ENCODE results near the gene CCDC179.

DNA sequence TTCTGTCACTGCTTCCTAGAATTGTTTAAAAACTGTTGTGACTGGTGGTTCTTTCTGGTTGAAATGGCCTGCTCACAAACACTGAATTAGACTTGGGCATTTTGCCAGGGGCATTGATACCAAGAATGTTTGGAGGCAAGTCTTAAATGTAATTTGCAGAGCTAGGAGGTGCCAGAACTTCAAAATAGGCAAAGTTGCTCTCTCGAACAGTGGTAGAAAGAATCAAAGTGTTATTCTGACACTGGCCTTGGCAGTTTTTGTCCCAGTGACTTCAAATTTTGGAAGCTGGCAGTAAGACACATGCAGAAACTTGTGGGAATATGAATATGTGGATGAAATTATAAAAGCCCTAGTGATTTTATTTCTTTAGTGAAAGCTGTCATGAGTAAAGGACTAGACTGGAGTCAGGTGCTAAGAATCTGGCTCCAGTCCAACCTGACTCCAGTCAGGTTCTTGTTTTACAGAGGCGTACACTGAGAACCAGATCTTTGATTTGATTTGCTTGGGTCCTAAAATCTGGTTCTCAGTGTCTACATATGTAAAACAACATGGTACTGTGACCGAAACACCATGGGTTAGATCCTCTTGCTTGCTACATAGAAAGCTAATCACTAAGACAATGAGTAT lies 51.6 kb downstream of the CCDC179 start:
- no peak for TF ChIP-seq POLR2A (IDR thresholded peaks at IDR 0.05; ENCODE audit: low read depth, low read length)
- no peak for TF ChIP-seq POLR2AphosphoS5 (IDR thresholded peaks at IDR 0.05; ENCODE audit: low read depth, low read length)
